Mammary epithelial cell (primary cell): ENCODE measurements around the gene ETV3.

Experiments used
- CTCF ChIP-seq, 2 donors: IDR thresholded peaks in 1 of 2; conservative IDR thresholded peaks in 1 of 2; 2 replicates each; pipeline ENCODE4 v1.5.1; 2011 to 2012; ENCODE audit warnings: inconsistent platforms in 2 of 2, low read length in 2 of 2, mild to moderate bottlenecking in 2 of 2, control low read depth in 1 of 2, low read depth in 1 of 2; ENCODE audit not compliant: insufficient read depth in 1 of 2; ENCODE audit errors: extremely low read depth in 1 of 2
- EZH2 ChIP-seq: IDR thresholded peaks from 2 replicates; pipeline ENCODE4 v1.6.1; 2012; ENCODE audit warnings: low read length, inconsistent platforms, borderline replicate concordance

- TF ChIP-seq CTCF (conservative IDR thresholded peaks at IDR 0.05 in 1 of 2, IDR thresholded peaks at IDR 0.05 in 1 of 2; ENCODE audit: extremely low read depth in 1 of 2, insufficient read depth in 1 of 2, low read depth in 1 of 2, low read length in 2 of 2) (no peak), EZH2 (no peak)
Measured at GRCh38 chr1:157110686-157111085, 27.5 kb downstream of the ETV3 start.
